Measurements from ENCODE around the gene CRYBG3. TPM values are rescaled to one million over a fixed set of nuclear protein-coding genes. Genes with fewer than 3 reads are reported as not detected.

The CRYBG3 gene
- total RNA-seq, 1 experiment from 2014 or later: 17.2 TPM

DNA sequence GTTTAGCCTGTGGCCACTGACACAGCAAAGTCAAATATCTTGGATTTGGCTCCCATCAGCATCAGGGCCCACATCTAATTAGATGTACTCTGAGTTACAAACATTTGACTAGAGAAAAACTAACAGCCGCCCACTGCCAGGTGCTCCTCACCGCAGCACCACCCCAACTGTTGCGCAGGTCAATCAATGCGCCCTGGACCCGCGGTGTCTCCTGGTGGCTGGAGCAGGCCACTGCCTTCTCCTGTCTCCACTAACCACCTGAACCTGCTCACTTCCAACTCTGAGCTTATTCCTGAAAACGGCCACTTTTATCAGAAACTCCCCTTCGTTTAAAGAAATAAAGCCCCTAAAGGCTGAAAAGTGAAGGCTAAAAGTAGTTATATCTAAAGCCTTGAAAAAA, 146.2 kb downstream of the CRYBG3 start:
- intact Hi-C loops (cut with micrococcal nuclease; ENCODE audit: unreplicated experiment): no loop called here
- POLR2A ChIA-PET (ENCODE audit: unreplicated experiment): no interaction called here
- Histone ChIP-seq H4K20me1 (ENCODE audit: insufficient read depth) (peaks cover 18% of the 10 kb centered on the region; the same call in 1 of the 2 replicates), H3K9me3 (ENCODE audit: insufficient read depth, low read depth) (no peaks in the 10 kb centered on the region), H3K9me2 (ENCODE audit: insufficient read depth) (no peaks in the 10 kb centered on the region), H3K4me1 (replicated peaks; ENCODE audit: insufficient read depth) (peaks cover 32% of the 10 kb centered on the region), H3K27ac (no peak overlapping the region), H3K36me3 (ENCODE audit: low read depth) (peaks cover 25% of the 10 kb centered on the region), H3K79me2 (ENCODE audit: low read depth) (peaks cover 79% of the 10 kb centered on the region), H3K27me3 (ENCODE audit: insufficient read depth, low read depth) (no peaks in the 10 kb centered on the region), H2AFZ (no peak overlapping the region), H3F3A (ENCODE audit: insufficient read depth, low read depth) (peaks cover 22% of the 10 kb centered on the region), H3K4me3 (no peak overlapping the region), H3K4me2 (no peak overlapping the region)
- BruUV-seq (replicated peaks): no TSS peak
- DNase-seq: no peak
- CTCF ChIA-PET: no interaction called here
- TF ChIP-seq, protein P1, sequence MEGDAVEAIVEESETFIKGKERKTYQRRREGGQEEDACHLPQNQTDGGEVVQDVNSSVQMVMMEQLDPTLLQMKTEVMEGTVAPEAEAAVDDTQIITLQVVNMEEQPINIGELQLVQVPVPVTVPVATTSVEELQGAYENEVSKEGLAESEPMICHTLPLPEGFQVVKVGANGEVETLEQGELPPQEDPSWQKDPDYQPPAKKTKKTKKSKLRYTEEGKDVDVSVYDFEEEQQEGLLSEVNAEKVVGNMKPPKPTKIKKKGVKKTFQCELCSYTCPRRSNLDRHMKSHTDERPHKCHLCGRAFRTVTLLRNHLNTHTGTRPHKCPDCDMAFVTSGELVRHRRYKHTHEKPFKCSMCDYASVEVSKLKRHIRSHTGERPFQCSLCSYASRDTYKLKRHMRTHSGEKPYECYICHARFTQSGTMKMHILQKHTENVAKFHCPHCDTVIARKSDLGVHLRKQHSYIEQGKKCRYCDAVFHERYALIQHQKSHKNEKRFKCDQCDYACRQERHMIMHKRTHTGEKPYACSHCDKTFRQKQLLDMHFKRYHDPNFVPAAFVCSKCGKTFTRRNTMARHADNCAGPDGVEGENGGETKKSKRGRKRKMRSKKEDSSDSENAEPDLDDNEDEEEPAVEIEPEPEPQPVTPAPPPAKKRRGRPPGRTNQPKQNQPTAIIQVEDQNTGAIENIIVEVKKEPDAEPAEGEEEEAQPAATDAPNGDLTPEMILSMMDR (conservative IDR thresholded peaks at IDR 0.05): 0 out of 2 replicates have a peak, but pooled peaks have one; percentile 22
- TF ChIP-seq EZH2 (IDR thresholded peaks at IDR 0.05; ENCODE audit: low read depth): no peak

DNA sequence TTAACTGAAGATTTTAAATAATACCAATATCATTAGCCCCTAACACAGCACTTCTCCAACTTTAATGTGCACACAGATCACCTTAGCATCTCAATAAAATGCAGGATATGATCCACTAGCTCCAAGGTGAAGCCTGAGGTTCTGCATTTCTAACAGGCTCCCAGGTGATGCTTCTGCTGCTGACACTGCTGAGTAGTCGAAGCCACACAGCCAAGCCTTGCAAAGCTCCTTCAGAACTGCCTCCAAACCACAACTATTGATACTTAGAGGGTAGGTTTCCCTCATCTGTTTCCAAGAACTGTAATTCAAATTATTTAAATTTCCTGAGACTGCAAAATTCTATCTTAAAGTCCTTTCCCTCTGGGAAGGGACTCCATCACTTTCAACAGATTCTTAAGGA, 146.6 kb downstream of the CRYBG3 start:
- Histone ChIP-seq H3F3A (ENCODE audit: insufficient read depth, low read depth) (peaks cover 26% of the 10 kb centered on the region), H3K9me3 (ENCODE audit: insufficient read depth, low read depth) (no peaks in the 10 kb centered on the region), H3K36me3 (ENCODE audit: low read depth) (peaks cover 21% of the 10 kb centered on the region; the same call in 1 of the 2 replicates), H3K27me3 (ENCODE audit: insufficient read depth, low read depth) (no peaks in the 10 kb centered on the region), H3K27ac (no peak overlapping the region), H4K20me1 (ENCODE audit: insufficient read depth) (peaks cover 18% of the 10 kb centered on the region; the same call in 1 of the 2 replicates), H3K9me2 (ENCODE audit: insufficient read depth) (no peaks in the 10 kb centered on the region), H3K4me1 (replicated peaks; ENCODE audit: insufficient read depth) (peaks cover 33% of the 10 kb centered on the region), H2AFZ (no peak overlapping the region), H3K4me3 (no peak overlapping the region), H3K79me2 (ENCODE audit: low read depth) (peaks cover 74% of the 10 kb centered on the region), H3K4me2 (no peak overlapping the region)
- no TSS peak for BruUV-seq (replicated peaks)
- intact Hi-C loops (cut with micrococcal nuclease; ENCODE audit: unreplicated experiment): no loop called here
- DNase-seq: no peak
- CTCF ChIA-PET: no interaction called here
- POLR2A ChIA-PET (ENCODE audit: unreplicated experiment): no interaction called here
- no peak for TF ChIP-seq EZH2 (IDR thresholded peaks at IDR 0.05; ENCODE audit: low read depth)
- TF ChIP-seq, protein P1 (conservative IDR thresholded peaks at IDR 0.05): no peak

- TF ChIP-seq, protein P1 (conservative IDR thresholded peaks at IDR 0.05): no peak
- no peak for TF ChIP-seq EZH2 (IDR thresholded peaks at IDR 0.05; ENCODE audit: low read depth)
- CTCF ChIA-PET: no interaction called here
Measured at GRCh38 chr3:97969541-97969940, 147.7 kb downstream of the CRYBG3 start.

More at GRCh38 chr3:97969541-97969940, 147.7 kb downstream of the CRYBG3 start:
- no TSS peak for BruUV-seq (replicated peaks)
- no peaks in the 10 kb centered on the region for H3K27me3 ChIP-seq (ENCODE audit: insufficient read depth, low read depth)
- H3K9me3 ChIP-seq (ENCODE audit: insufficient read depth, low read depth): no peaks in the 10 kb centered on the region
- H3F3A ChIP-seq (ENCODE audit: insufficient read depth, low read depth): peaks cover 32% of the 10 kb centered on the region
- peaks cover 17% of the 10 kb centered on the region; the same call in 1 of the 2 replicates for H3K36me3 ChIP-seq (ENCODE audit: low read depth)
- peaks cover 33% of the 10 kb centered on the region for H3K4me1 ChIP-seq (replicated peaks; ENCODE audit: insufficient read depth)
- H2AFZ ChIP-seq: no peak overlapping the region
- H3K4me2 ChIP-seq: peak overlapping the region; percentile 97; the same call in 1 of the 2 replicates
- POLR2A ChIA-PET (ENCODE audit: unreplicated experiment): interaction anchor here (0.6 kb wide), 1 partner anchor 319 kb away, joined by 3 read pairs; no protein-coding TSS in a partner anchor
- no peaks in the 10 kb centered on the region for H3K9me2 ChIP-seq (ENCODE audit: insufficient read depth)
- DNase-seq: no peak
- H3K4me3 ChIP-seq: peak overlapping the region; percentile 71; the same call in 1 of the 2 replicates
- intact Hi-C loops (cut with micrococcal nuclease; ENCODE audit: unreplicated experiment): no loop called here
- peaks cover 65% of the 10 kb centered on the region for H3K79me2 ChIP-seq (ENCODE audit: low read depth)
- H3K27ac ChIP-seq: no peak overlapping the region
- H4K20me1 ChIP-seq (ENCODE audit: insufficient read depth): peaks cover 10% of the 10 kb centered on the region; the same call in 1 of the 2 replicates
